GM21528 (cell line): ENCODE measurements around the gene IQCF2.
"Not testable (repeated sequence)": the region's sequence is repeated elsewhere in the genome, so short reads cannot be mapped to it uniquely, and the experiment has no call there.

Experiments
- ATAC-seq: cut with Tn5 transposase; IDR thresholded peaks from one replicate; pipeline ENCODE4 v1.9.1; 2021; ENCODE audit warnings: mild to moderate bottlenecking, moderate library complexity; ENCODE audit not compliant: unreplicated experiment, low FRiP score

Gene IQCF2

DNA sequence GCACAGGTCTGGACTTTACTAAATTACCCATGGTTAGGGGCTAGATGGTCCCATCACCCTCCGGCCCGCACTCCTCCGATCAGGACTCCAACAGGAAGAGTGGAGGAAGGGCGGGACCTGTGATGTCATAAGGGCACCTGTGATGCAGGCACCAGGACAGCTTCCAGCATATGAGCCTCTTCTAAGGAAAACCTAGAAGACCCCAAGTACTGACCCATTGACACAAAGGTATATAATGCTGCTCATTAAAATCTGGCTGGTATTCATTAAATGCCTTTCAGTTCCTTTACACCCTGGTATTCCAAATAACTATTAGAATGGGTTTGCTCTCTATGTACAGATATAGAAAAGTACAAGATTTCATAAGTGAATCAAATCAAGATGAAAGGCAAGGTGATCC is 14.1 kb downstream of the IQCF2 start, which contains the start of gene IQCF5:
Gene IQCF5 (minus strand): TSS at position 101 of the 400 bp plus-strand sequence. CDS start 70 bp downstream, at position 31.
- ATAC-seq, result no peak

DNA sequence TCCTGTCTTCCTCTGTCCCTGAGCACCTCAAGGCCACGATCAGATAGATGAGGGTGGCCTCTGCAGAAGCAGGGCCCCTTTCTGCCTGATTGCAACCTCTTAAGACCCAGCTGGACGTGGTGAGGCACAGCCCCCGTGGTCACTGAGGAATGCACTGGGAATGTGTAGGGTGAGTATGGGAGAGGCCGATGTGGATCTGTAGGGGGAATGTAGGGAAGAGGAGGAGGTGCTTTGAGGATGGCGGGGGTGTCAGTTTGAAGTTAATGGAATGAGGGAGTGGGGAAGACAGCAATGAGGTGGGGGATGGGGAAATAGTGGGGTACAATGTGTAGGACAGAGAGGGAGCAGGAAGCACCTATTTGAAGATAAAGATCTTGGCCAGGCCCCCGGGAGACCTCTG is 14.8 kb downstream of the IQCF2 start:
- no peak for ATAC-seq

DNA sequence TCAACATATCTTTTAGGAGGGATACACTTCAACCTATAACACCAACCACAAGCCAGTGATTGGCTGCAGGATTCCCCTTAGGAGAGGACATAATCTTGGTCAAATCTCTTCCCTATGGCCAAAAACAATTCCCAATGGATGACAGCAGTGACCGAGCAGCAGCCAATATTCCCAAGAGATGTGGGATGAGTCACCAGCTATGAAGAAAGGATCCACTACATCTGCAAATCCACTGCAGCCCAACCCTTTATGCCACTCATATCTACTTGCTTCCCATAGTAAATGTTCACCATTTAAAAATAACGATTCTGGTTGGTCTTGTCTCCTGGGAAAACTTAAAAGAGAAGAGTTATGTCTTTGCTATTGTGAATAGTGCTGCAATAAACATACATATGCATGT is 18.5 kb downstream of the IQCF2 start:
- ATAC-seq, result no peak

DNA sequence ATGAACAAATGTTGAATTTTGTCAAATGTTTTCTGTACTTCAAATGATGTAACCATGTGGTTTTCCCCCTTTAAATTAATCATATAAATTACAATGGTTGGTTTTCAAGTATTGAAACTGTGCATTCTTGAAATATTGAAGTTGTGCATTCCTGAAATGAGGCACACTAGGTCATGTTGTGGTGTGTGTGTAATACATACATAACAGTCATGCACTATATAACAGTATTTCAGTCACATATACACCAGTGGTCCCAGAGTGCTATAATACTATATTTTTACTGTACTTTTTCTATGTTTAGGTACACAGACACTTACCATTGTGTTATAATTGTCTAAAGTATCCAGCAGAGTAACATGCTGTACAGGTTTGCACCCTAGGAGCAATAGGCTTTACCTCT is 25.0 kb downstream of the IQCF2 start:
- no peak for ATAC-seq

DNA sequence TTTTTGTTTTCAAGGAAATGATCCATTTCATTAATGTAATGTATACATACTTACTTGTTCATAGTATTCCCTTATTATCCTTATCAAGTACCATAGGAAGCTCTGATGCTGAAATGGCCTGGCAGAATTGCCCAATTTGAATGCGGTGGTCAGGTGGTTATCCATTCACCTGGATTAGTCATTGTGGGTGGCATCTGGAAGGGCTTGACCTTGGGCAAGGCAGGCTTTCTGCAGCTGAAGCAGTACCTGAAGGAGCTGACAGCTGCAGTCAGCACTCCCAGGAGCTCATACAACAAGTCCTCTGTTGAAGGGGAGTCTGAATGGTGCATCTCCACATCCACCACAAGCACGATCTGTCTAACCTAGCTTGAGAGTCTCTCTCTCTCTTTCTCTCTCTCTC is 26.2 kb downstream of the IQCF2 start:
- no peak for ATAC-seq

DNA sequence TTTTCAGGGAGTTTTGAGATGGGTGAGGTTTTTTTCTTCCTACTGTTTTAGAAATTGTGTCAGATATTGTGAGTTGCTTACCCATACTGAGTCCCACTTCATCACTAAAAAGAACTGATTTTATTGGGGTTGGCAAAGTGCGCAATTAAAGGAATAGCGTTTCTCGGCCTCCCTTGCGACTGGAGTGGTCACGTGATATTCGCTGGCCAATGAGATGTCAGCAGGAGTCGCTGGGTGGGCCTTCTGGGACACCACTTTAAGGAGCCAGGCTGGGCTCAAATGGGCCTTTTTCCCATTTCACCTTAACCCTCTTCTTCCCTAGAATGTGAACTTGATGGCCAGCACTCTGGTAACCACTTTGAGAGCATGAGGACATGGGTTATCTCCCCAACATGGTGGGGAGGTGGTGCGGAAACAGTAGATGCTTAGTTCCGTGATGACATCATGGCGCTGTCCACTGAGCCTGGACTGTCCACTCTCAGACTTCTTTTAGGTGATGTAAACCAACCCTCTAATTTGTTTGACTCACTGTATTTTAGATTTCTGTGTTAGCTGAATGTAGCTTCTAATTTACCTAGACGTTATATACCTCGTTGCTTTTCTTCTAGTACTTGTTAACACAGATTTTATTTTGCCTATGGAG is 27.2 kb downstream of the IQCF2 start:
- no peak for ATAC-seq

DNA sequence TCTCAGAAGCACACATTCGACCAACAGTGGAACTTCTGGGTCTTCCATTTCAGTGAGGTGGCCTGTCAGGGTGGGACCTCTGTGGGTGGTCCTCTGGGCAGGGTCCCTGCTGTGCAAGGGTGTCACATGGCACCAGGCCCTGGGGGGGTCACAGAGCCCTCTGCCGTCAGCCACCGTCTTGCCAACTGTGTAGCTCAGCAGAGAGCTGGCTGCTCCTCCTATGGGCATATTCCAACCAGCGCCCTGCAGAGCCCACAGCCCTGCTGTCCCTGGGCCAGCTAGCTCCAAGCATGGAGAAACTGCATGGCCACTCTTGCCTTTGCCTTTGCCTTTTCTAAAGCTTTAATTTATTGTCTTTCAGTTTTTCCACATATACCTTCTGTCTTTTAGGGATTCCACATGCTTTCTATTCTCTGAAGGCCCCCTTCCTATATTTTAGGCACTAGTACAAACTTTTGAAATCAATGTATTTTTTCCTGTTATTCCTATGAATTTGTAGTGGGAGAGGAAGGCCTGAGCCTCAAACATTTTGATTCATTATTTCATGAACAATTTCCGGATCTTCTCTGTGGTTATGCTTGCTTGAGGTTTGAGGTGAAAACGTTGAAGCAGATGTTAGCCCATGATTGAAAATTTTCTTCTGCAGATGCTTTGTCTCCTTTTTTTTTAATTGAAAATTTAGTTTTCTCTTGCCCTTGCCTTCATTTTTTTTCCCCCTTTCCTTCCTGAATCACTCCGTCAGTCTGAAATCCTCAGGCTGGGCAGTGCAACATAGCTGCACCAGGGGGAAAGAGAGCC is 30.0 kb downstream of the IQCF2 start:
- no peak for ATAC-seq

DNA sequence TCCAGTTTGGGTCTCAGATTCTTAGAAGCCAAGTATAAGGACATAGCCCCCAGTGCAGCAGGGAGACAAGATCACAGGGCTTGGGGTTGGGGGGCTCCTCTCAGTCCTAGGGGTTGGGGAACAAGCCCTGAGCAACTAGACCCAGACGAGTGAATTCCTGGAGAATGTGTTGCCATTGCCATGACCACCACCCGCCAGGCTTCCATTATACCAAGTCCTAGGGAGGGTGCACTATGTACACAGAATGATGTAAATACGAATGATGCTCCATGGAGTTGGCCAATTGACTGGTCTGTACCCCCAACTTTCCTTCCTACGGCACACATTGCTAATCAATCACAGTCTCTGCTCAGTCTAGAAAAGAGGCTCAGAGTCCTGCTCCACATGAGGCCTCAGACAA is 33.0 kb downstream of the IQCF2 start:
- ATAC-seq, result no peak

DNA sequence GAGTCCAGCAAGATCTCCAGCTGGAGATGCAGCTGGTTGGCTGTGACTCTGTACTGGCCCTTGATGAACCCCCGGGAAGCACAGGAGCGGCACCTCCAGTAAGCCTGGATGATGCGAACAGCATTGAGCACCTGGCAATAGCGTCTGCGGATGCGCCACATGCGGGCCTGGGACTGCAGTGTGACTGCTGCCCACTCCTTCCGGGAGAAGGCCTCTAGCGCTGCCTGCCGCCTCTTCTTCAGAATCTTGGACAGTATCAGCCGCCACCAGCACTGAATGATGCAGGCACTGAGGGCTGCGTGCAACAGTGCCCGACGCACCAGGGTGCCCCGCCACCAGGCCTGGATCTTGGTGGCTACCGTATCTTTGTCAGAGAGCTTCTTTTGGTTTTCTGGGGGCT is 33.5 kb downstream of the IQCF2 start:
- ATAC-seq, result no peak

DNA sequence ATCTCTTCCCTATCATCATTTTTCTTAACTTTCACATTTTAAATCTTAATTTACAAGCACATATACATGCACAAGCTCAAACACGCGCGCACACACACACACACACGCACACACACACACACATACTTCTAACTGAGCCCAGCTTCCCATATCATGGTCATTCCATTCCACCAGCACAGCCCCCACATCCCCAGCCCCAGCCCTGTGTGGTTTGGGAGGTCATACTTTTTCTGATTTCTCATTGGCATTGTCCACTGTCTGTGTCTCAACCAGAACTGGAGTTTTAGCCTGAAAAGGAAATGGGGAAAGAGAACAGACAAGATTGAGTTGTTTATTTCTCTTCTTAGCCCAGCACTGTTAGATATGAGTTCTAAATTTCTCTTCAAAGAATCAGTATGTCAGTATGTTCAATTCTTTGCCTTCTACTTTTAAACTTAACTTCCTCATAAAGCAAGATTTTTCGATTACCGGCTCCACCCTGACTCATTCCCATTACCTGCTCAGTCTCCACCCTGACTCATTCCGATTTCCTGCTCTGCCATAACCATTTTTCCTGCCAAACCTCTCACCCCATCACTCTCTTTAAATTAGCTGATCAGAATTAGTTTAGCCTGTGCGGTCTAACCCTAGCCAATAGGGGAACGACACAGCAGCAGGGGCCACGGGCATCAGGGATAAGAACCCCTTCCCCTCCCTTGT is 35.3 kb downstream of the IQCF2 start:
- ATAC-seq, result no peak

DNA sequence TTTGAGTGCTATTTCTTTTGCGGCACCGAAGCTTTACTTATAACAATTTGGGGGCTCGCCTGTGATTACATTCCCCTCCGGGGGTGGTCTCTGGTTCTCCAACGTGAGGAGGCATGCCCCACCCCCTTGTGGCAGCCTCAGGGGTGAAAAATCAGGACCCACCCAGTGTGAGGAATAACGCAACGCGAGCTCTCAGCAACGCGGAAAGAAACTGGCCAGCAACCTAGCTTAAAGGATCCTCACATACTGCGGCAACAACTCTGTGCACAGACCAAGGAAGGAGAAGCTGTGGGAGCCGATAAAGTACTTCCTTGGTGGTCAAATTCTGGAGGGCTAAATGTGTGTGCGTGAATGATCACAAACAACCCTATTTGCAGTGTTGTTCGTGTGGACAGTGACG is 36.0 kb downstream of the IQCF2 start:
- ATAC-seq, result no peak

DNA sequence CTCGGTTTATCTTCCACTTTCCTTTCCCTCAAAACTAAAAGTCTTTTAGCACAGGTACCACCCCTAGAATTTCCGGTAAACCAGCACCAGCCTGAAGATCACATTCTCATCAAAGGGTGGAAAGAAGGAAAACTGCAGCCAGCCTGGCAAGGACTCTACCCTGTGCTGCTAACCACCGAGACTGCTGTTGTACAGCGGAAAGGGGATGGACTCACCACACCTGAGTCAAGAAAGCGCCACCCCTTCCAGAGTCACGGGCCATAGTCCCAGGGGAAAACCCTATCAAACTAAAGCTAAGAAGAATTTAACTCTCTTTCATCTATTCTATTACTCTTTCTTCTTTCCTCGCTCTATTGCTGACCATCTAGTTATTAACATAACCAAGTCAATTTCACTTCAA is 38.6 kb downstream of the IQCF2 start:
- not testable (repeated sequence) for ATAC-seq

DNA sequence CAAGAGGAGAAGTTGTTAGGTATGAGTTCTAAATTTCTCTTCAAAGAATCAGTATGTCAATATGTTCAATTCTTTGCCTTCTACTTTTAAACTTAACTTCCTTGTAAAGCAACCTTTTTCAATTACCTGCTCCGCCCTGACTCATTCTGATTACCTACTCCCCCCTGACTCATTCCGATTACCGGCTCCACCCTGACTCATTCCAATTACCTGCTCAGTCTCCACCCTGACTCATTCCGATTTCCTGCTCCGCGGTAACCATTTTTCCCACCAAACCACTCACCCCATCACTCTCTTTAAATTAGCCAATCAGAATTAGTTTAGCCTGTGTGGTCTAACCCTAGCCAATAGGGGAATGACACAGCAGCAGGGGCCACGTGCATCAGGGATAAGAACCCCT is 40.9 kb downstream of the IQCF2 start:
- ATAC-seq, result not testable (repeated sequence)

DNA sequence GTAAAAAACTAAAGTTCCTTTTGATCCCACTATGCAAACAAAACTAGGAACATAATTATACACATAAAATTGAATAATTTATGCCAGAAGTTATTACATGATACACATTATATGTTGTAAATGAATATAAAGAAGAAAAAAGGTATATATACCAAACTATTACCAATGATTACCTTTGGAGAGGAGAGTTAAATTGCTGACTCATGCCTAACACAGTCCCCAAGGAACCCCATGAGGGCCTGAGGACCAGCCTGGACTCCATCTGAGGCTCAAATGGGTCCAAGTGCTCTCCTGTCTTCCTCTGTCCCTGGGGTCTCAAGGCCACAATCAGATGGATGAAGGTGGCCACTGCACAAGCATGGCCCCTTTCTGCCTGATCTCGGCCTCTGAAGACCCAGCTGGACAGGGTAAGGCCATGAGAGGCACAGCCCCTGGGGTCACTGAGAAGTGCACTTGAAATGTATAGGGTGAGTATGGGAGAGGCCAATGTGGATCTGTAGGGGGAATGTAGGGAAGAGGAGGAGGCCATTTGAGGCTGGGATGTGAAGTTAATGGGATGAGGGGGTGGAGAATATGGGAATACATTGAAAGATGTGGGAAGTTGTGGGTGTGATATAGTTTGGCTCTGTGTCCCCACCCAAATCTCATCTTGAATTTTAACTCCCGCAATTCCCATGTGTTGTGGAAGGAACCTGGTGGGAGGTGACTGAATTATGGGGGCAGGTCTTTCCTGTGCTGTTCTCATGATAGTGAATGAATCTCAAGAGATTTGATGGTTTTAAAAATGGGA is 42.8 kb downstream of the IQCF2 start:
- no peak for ATAC-seq

DNA sequence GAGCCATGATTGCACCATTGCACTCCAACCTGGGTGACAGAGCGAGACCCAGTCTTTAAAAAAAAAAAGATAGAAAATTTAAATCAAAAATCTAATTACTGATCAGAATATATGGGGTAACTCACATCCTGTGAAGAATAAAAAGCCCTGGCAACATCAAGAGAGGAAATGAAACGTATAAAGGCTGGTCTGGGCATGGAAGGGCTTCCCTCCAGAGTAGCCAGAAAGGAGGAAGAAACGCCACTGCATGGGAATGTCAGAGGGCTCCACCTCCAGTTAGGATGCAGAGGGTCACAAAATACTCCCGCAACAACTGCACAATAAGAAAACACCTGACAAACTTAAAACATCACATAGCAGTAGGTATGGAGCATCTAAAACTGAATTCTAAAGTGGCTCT is 46.6 kb downstream of the IQCF2 start:
- ATAC-seq, result no peak
